Suppressor macrophage treated with lipopolysaccharide for 4 hours (primary cell): ENCODE data around the gene POGZ.

Experiments used
- DNase-seq: peaks from one replicate; pipeline ENCODE4 v3.0.0-alpha.2; 2020

POGZ gene, protein sequence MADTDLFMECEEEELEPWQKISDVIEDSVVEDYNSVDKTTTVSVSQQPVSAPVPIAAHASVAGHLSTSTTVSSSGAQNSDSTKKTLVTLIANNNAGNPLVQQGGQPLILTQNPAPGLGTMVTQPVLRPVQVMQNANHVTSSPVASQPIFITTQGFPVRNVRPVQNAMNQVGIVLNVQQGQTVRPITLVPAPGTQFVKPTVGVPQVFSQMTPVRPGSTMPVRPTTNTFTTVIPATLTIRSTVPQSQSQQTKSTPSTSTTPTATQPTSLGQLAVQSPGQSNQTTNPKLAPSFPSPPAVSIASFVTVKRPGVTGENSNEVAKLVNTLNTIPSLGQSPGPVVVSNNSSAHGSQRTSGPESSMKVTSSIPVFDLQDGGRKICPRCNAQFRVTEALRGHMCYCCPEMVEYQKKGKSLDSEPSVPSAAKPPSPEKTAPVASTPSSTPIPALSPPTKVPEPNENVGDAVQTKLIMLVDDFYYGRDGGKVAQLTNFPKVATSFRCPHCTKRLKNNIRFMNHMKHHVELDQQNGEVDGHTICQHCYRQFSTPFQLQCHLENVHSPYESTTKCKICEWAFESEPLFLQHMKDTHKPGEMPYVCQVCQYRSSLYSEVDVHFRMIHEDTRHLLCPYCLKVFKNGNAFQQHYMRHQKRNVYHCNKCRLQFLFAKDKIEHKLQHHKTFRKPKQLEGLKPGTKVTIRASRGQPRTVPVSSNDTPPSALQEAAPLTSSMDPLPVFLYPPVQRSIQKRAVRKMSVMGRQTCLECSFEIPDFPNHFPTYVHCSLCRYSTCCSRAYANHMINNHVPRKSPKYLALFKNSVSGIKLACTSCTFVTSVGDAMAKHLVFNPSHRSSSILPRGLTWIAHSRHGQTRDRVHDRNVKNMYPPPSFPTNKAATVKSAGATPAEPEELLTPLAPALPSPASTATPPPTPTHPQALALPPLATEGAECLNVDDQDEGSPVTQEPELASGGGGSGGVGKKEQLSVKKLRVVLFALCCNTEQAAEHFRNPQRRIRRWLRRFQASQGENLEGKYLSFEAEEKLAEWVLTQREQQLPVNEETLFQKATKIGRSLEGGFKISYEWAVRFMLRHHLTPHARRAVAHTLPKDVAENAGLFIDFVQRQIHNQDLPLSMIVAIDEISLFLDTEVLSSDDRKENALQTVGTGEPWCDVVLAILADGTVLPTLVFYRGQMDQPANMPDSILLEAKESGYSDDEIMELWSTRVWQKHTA (N-terminal part only)

DNA sequence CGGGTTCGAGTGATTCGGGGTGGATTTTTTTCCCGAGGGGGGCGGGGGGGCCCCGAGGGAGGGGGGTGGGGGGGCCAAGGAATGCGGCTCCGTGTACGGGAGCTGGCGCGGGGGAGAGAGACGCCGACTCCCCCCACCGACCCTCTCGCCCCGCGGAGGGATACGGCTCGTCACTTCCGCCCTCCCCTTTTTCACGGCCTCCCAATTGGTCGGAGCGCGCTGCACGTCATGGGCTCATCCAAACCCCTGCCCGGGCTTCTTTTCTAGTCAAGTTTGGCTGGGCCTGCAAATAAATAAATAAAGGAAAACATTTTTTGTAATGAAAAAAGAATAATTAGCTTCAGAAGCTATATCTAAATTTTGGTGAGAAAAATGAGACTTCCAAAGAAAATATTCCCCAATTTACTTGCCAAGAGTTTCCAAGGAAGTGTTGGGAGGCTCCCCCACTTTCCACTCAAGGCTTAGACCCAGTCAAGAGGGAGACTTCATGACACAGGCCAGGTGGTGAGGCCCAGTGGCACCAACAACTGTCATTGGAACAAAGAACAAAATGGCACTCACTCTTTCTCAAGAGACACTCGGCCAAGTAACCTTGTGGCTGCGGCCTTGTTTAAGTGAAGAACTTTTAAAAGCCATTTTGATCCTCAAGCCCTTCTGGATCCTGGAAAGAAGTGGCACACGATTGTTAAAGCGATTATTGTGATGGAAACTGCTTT, at the start of gene POGZ:
Gene POGZ, minus strand, starts transcription at position 164 of the 716 bp plus-strand sequence. CDS start 17,290 bp downstream, outside the sequence.
- peak; percentile 97 for DNase-seq

DNA sequence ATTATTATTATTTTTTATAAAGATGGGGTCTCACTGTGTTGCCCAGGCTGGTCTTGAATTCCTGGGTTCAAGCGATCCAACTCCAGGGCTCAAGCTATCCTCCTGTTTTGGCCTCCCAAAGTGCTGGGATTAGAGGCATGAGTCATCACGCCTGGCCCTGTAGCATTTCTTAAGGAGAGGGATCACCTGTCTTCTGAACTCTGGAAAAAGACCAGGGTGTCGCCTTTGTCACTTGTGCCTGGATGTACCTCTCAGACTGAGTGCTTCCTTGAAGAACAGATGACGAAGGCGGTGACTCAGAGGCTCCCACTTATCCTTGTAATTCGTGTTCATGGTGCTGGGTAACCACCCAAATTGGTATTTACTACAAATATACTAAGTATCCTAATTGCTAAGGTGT, 49.5 kb upstream of the POGZ start:
- DNase-seq: no peak

DNA sequence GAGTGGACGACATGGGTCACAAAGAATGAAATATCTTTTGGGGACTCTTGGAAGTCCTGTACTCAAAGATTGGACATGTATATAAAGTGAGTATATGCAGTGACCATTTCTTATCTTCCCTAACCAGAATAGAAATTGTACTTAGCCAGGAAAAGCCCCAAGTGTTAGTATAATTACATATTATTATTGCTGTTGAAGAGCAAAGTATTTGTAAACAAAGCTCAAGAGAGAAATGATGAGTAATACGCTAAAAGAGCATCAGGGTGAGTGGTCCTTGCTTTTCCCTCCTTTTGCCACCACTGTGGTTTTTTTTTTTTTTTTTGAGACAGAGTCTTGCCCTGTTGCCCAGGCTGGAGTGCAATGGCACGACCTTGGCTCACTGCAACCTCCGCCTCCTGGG, 45.5 kb upstream of the POGZ start:
- DNase-seq: no peak

DNA sequence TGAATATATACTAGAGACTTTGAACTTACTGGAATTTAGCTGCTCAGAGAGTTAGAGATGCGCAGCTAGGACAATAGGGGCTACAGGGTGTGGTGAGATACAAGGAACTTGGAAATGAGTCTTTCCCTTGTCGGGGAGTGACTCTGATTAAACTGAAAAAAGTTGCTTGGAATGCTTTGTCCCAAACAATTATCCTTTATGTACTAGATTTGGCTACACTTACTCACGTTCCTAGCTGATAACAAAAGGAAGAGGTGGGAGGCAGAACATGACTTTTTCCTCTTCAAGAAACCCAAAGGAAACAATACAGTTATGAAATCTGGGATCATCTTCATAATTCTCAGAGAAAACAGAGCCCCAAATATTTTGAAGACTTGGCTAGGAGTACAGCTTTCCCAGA, 45.0 kb upstream of the POGZ start:
- no peak for DNase-seq

DNA sequence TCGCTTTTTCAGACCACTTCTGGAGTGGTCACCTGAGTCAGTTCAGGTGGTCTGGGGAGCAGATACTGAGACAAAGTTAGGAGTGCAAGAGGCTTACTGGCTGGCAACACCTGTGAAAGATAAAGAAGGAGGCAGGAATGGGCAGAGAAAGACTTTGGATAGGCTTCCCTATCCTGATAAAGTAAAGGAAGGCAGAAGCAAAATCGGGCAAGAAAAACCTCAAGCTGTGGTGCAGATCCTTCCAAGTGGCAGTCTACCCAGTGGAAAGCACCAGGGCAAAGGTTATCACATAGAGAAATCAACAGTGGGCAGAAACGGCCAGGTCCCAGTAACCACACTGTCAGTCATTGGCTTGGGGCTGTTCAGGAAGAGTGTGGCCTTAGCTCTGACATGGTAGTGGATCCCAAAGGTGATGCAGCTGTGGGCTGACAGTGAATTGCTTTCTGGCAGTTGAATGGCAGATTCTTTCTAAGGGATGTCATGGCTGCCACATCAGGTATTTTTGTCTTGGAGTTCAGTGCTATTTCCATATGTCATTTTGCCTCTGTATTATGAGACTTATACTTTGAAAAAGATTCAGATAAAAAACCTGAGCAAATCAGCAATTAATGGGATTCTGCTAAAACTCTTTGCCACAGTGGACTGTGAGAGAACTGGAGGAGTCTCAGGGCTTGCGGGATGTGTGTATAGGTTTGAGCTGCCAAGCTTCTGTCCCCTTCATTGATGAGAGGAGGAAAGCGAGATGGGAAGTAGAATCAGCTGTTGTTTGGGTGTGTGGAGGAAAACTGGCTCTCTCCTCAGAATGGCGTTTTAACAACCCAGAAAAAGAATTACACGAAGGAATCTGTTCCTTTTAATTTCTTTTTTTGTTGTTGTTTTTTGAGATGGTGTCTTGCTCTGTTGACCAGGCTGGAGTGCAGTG, 43.8 kb upstream of the POGZ start:
- DNase-seq: no peak

DNA sequence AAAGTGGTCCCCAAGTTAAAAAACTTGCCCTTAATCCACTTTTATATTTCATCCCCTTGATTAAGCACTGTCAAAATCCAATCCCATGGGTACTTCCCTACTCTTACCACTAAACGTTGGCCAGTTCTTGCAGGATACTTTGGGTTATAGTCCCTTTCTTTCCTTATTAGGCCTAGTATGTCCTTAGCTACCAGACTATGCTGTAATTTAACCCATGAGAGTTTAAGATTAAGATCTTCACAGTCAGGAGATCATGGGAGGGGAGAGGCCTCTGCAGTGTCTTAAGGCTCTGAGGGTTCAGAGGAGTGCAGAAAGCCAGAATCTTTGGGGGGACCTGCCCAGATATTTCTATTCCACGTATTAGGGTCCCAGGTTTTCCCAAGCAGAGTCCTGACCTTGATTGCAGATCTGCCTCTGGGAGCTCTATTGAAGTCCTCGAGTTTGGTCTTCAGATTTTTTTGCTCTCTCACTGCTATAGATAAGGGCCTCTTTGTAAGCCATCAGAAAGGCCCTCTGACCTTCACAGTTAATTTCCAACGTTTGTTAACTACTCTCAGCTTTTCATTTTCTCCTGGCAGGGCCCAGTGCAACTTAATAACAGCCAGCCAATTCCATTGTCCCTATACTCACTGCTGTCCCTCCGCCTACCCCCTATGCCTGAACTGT, 42.9 kb upstream of the POGZ start:
- no peak for DNase-seq

DNA sequence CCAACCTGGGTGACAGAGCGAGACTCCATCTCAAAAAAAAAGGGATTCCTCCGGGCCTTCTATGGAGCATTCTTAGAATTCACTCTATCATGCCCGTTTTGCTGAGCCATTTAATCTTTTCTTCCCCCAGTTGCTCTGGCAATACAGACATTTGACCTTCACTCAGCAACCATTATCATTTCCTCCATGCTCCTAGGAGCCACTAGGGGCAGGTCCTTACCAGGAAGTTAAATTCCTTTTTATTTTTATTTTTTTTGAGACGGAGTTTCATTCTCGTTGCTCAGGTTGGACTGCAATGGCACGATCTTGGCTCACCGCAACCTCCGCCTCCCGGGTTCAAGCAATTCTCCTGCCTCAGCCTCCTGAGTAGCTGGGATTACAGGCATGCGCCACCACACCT, 42.2 kb upstream of the POGZ start:
- DNase-seq: no peak

DNA sequence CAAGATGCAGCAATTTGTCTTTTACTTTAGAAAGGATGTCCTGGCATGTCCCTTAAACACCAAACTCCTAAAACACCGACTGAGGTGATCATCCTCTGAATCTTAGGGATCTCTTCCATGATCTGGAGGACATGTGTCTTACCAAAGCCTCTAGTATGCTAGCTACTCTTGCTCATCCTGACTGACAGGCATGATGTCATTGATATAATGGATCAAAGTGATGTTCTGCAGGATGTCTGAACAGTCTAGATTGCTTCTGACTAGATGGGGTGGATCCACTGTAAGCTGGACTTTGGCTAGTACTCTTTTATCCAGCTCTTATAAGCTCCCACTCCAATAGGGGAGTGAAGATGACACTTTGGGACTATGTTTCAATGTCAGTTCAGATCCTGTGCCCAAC, 40.6 kb upstream of the POGZ start:
- DNase-seq: no peak

DNA sequence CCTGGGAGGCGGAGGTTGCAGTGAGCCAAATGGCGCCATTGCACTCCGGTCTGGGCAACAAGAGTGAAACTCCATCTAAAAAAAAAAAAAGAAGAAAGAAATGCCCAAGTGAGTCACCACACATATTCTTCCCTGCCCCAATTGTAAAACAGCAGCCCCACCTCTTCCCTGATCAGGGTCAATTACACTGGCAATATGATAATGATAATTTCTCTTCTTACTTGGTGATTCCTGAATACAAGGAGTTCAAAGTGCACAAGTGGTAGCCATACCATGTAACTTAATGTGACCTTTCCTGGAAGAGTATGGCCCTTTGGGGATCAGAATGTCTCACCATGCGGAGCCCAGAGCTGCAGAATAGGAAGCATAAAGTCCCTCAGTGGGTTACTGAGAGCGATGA, 40.1 kb upstream of the POGZ start:
- DNase-seq: no peak

DNA sequence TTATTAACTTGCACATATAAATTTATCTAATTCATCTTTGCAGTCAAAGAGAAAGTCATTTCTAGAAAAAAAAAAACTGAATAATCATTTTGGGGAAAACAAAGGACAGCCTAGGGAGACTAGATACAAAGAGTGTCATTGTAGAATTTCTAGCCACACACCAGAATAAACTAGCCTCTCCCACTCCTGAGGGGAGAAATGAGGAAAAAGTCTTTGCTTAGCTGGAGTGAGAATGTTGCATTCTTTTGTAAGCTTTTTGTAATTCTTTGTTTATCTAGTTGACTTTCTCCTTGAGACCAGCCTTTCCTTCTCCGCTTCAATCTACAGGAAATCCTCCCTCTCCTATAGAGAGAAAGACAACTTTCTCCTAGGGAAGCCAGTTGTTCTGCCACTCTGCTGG, 36.0 kb upstream of the POGZ start:
- no peak for DNase-seq

DNA sequence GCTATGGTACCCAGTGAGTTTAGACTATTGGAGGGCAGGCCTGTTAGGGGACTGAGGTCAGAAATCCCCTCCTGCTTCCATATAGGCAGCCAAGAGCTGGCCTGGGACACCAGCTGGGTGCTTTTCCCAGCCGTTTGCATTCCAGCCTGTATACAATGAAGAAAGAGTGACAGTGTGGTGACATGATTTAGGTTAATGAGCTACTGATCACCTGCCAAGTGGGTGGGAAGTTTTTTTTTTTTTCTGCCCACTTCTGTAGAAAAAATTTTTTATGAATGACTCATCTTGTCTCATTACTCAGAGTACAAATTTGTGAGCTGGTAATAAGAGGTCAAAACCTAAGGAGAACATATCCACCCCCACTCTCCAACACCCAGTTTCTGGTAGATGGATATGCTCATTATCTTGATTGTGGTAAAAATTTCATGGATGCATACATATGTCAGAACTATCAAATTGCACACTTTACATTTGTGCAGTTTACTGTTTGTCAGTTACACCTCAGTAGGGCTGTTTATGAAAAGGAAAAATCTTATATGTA, 35.5 kb upstream of the POGZ start:
- peak; percentile 42 for DNase-seq

DNA sequence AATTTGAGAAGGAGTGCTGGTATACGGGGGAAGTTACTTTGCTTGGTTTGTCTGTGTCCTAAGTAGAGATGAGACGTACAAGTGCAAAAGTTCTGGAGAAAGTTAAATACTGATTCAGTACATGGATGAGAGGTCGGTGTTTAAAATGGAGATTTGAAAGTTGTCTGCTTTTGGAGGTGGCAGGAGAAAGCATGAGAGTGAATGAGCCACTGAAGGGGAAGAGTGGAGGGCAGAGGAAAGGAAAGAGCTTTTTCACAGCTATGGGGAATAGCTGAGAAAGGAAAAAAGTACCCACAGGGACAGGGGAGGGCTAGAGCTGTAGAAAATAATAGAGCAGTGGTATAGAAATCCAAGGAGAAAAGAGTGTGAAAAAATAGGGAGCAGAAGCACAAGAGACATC, 33.7 kb upstream of the POGZ start:
- no peak for DNase-seq

DNA sequence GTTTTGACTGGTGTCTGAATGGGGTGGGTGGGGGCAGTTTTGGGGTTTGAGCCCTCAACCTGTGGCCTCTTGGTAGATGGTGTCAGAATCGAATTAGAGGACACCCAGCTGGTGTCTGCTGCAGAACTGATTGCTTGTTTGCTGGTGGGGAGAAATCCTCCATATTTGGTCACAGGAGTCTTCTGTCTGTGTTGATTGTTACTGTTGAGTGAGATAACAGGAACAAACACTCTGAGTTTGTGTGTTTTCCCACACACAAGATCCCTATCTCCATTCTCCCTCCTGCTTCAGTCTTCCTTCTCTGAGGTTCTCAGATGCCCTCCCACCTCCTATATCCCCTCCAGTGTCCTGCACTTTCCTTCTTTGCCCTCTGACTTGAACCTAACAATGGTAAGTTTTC, 32.8 kb upstream of the POGZ start:
- no peak for DNase-seq

DNA sequence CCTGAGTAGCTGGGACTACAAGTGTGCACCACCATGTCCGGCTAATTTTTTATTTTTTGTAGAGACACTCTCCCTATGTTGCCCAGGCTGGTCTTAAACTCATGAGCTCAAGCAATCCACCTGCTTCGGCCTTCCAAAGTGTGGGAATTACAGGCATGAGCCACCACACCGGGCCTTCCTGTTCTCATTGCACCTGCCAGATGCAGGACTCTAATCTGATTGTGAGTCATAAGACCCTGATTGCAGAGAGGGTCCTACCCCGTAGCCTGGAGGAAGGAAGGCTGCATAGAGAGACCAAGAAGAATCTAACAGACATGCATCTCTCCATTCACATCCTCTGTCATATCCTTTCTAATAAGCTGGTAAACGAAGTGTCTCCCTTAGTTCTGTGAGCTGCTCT, 32.3 kb upstream of the POGZ start:
- no peak for DNase-seq

DNA sequence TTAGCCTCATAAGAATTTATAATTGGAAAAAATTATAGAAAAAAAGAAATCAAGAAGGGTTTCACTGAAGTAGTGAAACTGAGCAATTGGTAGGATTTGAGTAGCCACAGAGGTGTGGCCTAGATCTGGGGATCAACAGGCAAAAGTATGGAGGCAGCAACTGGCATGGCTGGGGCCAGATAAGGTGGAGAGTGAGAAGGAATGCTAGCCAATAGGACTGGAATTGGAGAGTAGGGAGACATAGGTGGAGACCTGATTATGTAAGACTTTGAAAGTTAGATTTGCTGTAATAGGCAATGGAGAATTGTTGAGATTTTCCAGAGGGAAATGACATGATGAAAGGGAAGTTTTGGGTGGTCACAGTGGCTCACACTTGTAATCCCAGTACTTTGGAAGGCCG, 27.3 kb upstream of the POGZ start:
- no peak for DNase-seq

DNA sequence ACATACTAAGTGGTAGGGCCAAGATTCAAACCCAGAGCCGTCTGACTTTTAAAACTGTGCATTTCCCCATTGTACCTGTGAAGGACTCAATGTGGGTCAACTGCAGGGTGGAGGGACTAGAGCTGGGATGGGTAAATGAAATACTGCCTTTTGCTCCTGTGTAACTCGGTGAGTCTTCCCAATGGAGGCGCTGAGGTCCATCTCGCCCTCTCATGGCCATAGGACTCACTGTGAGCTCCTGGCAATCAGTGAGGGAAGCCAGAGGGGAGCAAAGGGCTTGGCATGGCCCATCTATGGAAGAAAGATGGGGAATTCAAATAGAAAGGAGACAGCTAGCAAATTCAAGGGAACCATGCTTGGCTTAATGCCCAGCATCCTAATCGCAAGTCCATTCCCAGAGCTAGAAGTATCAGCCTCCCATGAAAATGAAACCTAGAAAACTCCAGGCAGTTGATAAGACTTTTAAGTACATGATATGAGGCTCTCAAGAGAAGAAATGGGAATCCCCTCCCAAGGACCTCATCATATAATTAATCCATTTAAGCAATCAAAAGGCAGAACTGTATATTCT, 26.5 kb upstream of the POGZ start:
- no peak for DNase-seq

DNA sequence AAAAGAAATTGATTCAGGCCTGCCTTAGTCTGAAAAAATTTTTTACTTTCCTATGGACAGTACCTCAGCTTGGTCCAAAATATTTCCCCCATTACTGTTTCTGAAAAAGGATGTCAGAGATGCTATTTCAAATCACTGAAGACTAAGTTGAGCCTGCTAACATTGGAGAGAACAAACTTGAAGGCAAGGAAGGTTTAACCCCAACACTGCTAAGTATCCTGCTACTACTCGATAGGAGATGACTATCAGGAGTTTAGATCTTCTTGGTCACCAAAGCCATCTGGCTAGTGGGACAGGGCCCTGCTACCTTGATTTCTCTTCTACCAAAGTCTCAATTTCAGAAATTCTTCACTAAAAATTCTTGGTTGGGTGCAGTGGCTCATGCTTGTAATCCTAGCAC, 22.7 kb upstream of the POGZ start:
- DNase-seq: no peak

DNA sequence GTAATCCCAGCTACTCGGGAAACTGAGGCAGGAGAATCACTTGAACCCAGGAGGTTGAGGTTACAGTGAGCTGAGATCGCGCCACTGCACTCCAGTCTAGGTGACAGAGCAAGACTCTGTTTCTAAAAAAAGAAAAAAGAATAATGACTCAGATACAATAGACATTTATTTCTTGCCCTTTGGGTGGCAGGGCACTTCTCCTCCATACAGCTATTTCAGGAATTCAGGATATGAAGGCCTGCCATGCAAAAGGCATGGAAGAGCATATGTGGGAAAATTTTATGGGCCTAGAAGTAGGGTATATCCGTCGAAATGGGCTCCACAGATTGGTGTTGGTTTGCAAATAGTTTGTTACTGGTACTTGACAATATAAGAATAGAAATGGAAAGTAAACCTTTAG, 20.2 kb upstream of the POGZ start:
- no peak for DNase-seq

DNA sequence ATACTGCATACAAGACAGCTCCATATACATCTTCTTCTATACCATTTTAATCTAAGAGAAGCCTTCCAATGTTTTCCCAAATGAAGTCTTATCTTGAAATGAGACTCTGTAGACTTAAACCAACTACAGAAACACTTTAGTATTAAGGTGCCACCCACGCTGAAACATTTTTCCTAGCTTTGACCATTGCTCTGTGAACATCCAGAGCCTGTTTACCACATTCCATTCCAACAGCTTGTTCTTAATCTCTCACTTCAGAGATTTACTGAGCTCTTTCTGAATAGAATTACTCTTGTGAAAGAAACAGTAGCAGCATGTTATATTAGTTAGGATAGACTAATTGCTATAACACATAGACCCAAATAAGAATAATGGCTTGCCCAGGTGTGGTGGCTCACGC, 19.6 kb upstream of the POGZ start:
- no peak for DNase-seq

DNA sequence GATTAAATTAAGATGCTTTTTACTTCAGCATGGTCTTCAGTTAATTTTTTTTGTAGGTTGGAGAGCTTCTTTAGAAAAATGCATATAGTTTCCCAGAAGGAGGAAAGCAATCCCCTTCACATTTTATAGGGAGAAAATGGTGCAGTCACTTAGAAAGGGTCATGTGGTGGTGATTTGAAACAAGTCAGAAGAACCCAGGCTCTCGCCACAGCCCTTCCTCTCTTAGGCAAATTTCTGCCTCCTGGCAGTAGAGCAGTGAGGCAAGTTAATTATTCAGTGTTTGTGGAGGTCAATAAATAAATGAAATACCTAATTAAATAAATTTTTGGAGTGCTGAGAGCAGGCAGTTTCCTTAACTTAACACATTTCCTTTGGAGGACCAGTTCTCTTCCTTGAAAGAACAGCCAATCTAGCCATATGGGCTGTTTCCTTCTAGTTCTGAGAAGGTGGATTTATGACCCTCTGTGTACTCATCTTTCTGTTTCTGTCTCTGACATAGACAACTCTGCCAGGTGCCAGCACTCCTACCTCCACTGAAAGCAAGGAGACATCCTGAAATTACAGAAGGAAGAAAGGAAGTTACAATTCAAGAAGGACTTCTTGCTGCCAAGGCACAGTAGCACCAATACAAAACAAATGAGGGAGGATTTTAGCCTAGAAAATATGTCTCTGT, 19.0 kb upstream of the POGZ start:
- DNase-seq: no peak
